Spinal cord (tissue), 10 donors: ENCODE data around the gene DNAJC8. TPM values are rescaled to one million over a fixed set of nuclear protein-coding genes. Genes with fewer than 3 reads are reported as not detected.

Source experiments
- DNase-seq, 6 donors: peaks; one replicate each; pipeline versions ENCODE4 v3.0.0 to v3.0.0-alpha.2; 2013 to 2015; ENCODE audit warnings: low spot score in 6 of 6, low read depth in 4 of 6
- H3K27ac ChIP-seq: one replicate; pipeline ENCODE4 v1.5.1; 2013; ENCODE audit warnings: low read depth, low read length, control low read depth
- H3K27me3 ChIP-seq: one replicate; pipeline ENCODE4 v1.6.1; 2013; ENCODE audit warnings: low read length; ENCODE audit not compliant: control insufficient read depth, insufficient read depth
- H3K36me3 ChIP-seq: one replicate; pipeline ENCODE4 v1.6.1; 2013; ENCODE audit warnings: low read length; ENCODE audit not compliant: control insufficient read depth, insufficient read depth
- H3K4me1 ChIP-seq: one replicate; pipeline ENCODE4 v1.6.1; 2013; ENCODE audit warnings: low read length; ENCODE audit not compliant: control insufficient read depth, insufficient read depth
- H3K4me3 ChIP-seq: one replicate; pipeline ENCODE4 v1.5.1; 2013; ENCODE audit warnings: low read depth, low read length, control low read depth
- H3K9me3 ChIP-seq: one replicate; pipeline ENCODE4 v1.6.1; 2013; ENCODE audit warnings: low read length; ENCODE audit not compliant: control insufficient read depth, insufficient read depth
- WGBS: methylation state at CpG from one replicate; pipeline ENCODE4 v1.1.5; 2013; ENCODE audit warnings: missing lambda C conversion rate; ENCODE audit not compliant: insufficient coverage; 5-methylcytosine and 5-hydroxymethylcytosine counted together
- polyA plus RNA-seq, 2 donors: library from polyadenylated mRNA; unstranded; fragments of 120-200 nt; gene quantifications; one replicate each; pipeline ENCODE4 v1.2.1, GENCODE V29; 2013; ENCODE audit not compliant: insufficient read length in 2 of 2
- total RNA-seq, 2 donors: library from RNA; depleted of rRNA in 1 of 2; stranded (reverse); fragments of 120-200 nt in 1 of 2; fragments of >200 nt in 1 of 2; gene quantifications; one replicate each; pipeline versions ENCODE4 v1.2.3 to v1.2.4, GENCODE V29; 2013 to 2014
- donor health status: healthy.

The DNAJC8 gene
- total and polyA plus RNA-seq, 4 donors, result 49.3 to 145 (median 138) TPM

- 94% methylated on average over 2 of the region's 2 CpGs for WGBS
- Histone ChIP-seq H3K4me3 (no peak overlapping the region), H3K4me1 (peaks cover 9% of the 10 kb centered on the region), H3K9me3 (no peaks in the 10 kb centered on the region), H3K27ac (no peak overlapping the region), H3K36me3 (no peaks in the 10 kb centered on the region), H3K27me3 (no peaks in the 10 kb centered on the region)
- no peak for DNase-seq
Observed at GRCh38 chr1:28243685-28244311, 11.0 kb upstream of the DNAJC8 start.

- H3K27me3 ChIP-seq, result no peaks in the 10 kb centered on the region
- H3K4me3 ChIP-seq, result no peak overlapping the region
- H3K4me1 ChIP-seq, result peaks cover 2% of the 10 kb centered on the region
- WGBS, result 100% methylated on average over 7 of the region's 10 CpGs
- no peaks in the 10 kb centered on the region for H3K36me3 ChIP-seq
- no peak for DNase-seq
- no peak overlapping the region for H3K27ac ChIP-seq
- no peaks in the 10 kb centered on the region for H3K9me3 ChIP-seq
Observed at GRCh38 chr1:28241638-28242241, 8.9 kb upstream of the DNAJC8 start.

- WGBS, result 96% methylated on average over 4 of the region's 4 CpGs
- Histone ChIP-seq H3K27me3 (no peaks in the 10 kb centered on the region), H3K4me1 (peaks cover 11% of the 10 kb centered on the region), H3K27ac (no peak overlapping the region), H3K9me3 (no peaks in the 10 kb centered on the region), H3K36me3 (no peaks in the 10 kb centered on the region), H3K4me3 (no peak overlapping the region)
- DNase-seq, result no peak
Observed at GRCh38 chr1:28240024-28240423, 7.2 kb upstream of the DNAJC8 start.

- no CpG with 5 or more reads among the region's 2 CpGs for WGBS
- DNase-seq, result no peak
- no peak overlapping the region for H3K27ac ChIP-seq
- H3K4me1 ChIP-seq, result peaks cover 11% of the 10 kb centered on the region
- no peaks in the 10 kb centered on the region for H3K36me3 ChIP-seq
- no peaks in the 10 kb centered on the region for H3K9me3 ChIP-seq
- no peak overlapping the region for H3K4me3 ChIP-seq
- H3K27me3 ChIP-seq, result no peaks in the 10 kb centered on the region
Observed at GRCh38 chr1:28239004-28239403, 6.2 kb upstream of the DNAJC8 start.

- H3K4me1 ChIP-seq, result peaks cover 24% of the 10 kb centered on the region
- no peak overlapping the region for H3K27ac ChIP-seq
- H3K36me3 ChIP-seq, result no peaks in the 10 kb centered on the region
- 3% methylated on average over 14 of the region's 20 CpGs for WGBS
- no peaks in the 10 kb centered on the region for H3K27me3 ChIP-seq
- peak overlapping the region; percentile 100 for H3K4me3 ChIP-seq
- no peaks in the 10 kb centered on the region for H3K9me3 ChIP-seq
- peak in 1 of 6 donors; percentile 23 for DNase-seq
Observed at GRCh38 chr1:28236656-28237322, 4.0 kb upstream of the DNAJC8 start.

GRCh38 chr1:28235755-28236655 lies 3.2 kb upstream of the DNAJC8 start, which contains the start of gene ATP5IF1:
TSS of gene ATP5IF1 (plus strand) at chr1:28236124. CDS start at chr1:28236184, 60 bp downstream.
- peak; percentile 91 to 100 (median 96) for DNase-seq
- Histone ChIP-seq H3K9me3 (no peaks in the 10 kb centered on the region), H3K4me1 (peaks cover 30% of the 10 kb centered on the region), H3K27me3 (no peaks in the 10 kb centered on the region), H3K36me3 (no peaks in the 10 kb centered on the region), H3K4me3 (peak within 1 kb of the TSS; percentile 100), H3K27ac (peak within 1 kb of the TSS; percentile 91)
- WGBS, result under 1% methylated on average over 58 of the region's 60 CpGs

GRCh38 chr1:28233264-28233606 lies 406 bp upstream of the DNAJC8 start:
- Histone ChIP-seq H3K4me1 (peaks cover 30% of the 10 kb centered on the region), H3K36me3 (peaks cover 4% of the 10 kb centered on the region), H3K4me3 (peak overlapping the region; percentile 100), H3K27me3 (no peaks in the 10 kb centered on the region), H3K9me3 (no peaks in the 10 kb centered on the region), H3K27ac (no peak overlapping the region)
- no peak for DNase-seq
- WGBS, result 57% methylated on average over 11 of the region's 14 CpGs

GRCh38 chr1:28229996-28230395 lies 2.8 kb downstream of the DNAJC8 start:
- Histone ChIP-seq H3K36me3 (peaks cover 17% of the 10 kb centered on the region), H3K27ac (no peak overlapping the region), H3K9me3 (no peaks in the 10 kb centered on the region), H3K4me1 (peaks cover 19% of the 10 kb centered on the region), H3K27me3 (no peaks in the 10 kb centered on the region), H3K4me3 (no peak overlapping the region)
- no CpG with 5 or more reads among the region's 2 CpGs for WGBS
- no peak for DNase-seq

GRCh38 chr1:28229089-28229488 lies 3.7 kb downstream of the DNAJC8 start:
- DNase-seq, result no peak
- Histone ChIP-seq H3K4me1 (peaks cover 19% of the 10 kb centered on the region), H3K27ac (no peak overlapping the region), H3K4me3 (no peak overlapping the region), H3K36me3 (peaks cover 23% of the 10 kb centered on the region), H3K27me3 (no peaks in the 10 kb centered on the region), H3K9me3 (no peaks in the 10 kb centered on the region)
